ENCODE measurements around the gene NT5DC2.

DNA sequence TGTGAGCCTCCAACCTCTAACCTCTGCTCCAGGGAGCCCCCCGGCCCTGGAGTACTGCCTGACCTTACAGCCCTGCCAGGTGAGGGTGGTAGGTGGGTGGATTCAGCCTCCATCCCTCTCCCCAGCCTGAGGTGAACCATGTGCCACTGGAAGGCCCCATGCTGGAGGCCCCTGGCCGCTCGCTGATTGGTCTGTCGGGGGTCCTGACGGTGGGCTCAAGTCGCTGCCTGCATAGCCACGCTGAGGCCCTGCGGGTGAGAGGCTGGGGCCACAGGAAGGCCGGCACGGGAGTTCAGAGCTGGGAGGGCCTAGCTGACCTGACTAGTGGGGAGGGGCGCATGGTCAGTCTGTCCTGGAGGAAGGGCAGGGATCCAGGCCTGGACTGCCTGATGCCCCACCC is 19.1 kb downstream of the NT5DC2 start:
- TF ChIP-seq, protein P1, sequence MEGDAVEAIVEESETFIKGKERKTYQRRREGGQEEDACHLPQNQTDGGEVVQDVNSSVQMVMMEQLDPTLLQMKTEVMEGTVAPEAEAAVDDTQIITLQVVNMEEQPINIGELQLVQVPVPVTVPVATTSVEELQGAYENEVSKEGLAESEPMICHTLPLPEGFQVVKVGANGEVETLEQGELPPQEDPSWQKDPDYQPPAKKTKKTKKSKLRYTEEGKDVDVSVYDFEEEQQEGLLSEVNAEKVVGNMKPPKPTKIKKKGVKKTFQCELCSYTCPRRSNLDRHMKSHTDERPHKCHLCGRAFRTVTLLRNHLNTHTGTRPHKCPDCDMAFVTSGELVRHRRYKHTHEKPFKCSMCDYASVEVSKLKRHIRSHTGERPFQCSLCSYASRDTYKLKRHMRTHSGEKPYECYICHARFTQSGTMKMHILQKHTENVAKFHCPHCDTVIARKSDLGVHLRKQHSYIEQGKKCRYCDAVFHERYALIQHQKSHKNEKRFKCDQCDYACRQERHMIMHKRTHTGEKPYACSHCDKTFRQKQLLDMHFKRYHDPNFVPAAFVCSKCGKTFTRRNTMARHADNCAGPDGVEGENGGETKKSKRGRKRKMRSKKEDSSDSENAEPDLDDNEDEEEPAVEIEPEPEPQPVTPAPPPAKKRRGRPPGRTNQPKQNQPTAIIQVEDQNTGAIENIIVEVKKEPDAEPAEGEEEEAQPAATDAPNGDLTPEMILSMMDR (IDR thresholded peaks at IDR 0.05; ENCODE audit: insufficient read depth, low read depth, low read length): no peak
- no peak for TF ChIP-seq EZH2 (IDR thresholded peaks at IDR 0.05; ENCODE audit: insufficient read depth, low read length)

Measured in astrocyte (in vitro differentiated cells and primary cell).